IMR-90 (cell line): ENCODE results near the gene EMC9. TPM values are rescaled to one million over a fixed set of nuclear protein-coding genes. Genes with fewer than 3 reads are reported as not detected.

Source experiments
- ATAC-seq: fragments of 200-7000 bp; cut with Tn5 transposase; 2 replicates; pipeline ENCODE4 v1.9.1; 2020; ENCODE audit warnings: low read depth, mild to moderate bottlenecking, moderate library complexity
- BruUV-seq: library from RNA; stranded (reverse); fragments of 400-500 nt; replicated peaks from 2 replicates; lab custom pipeline; 2021; lab: Mats Ljungman, UMichigan
- CTCF ChIA-PET: fragments of 300-600 bp; formaldehyde crosslinking; extraction: SDS; loops from one replicate; lab custom pipeline; 2021; ENCODE audit warnings: antibody characterized with exemption; lab: Yijun Ruan, JAX
- POLR2A ChIA-PET: fragments of 300-600 bp; sonication (Branson Sonifier 250); formaldehyde crosslinking; loops from one replicate; lab custom pipeline; 2022; ENCODE audit warnings: antibody characterized with exemption; ENCODE audit not compliant: unreplicated experiment; lab: Charles Lee
- DNase-seq: peaks from one replicate; pipeline ENCODE4 v3.0.0; 2013
- H2AFZ ChIP-seq: replicated peaks from 2 replicates; pipeline ENCODE3; 2013; ENCODE audit warnings: low read length, mild to moderate bottlenecking; ENCODE audit not compliant: poor library complexity
- H2AK5ac ChIP-seq: 2 replicates; pipeline ENCODE4 v1.6.1; 2013; ENCODE audit warnings: low read depth, low read length, inconsistent platforms
- H2AK9ac ChIP-seq: replicated peaks from 2 replicates; pipeline ENCODE3; 2013; ENCODE audit warnings: mild to moderate bottlenecking, low read depth, low read length, moderate library complexity; ENCODE audit not compliant: poor library complexity
- H2BK120ac ChIP-seq: 2 replicates; pipeline ENCODE4 v1.6.1; 2013; ENCODE audit warnings: low read depth, low read length, inconsistent platforms
- H2BK15ac ChIP-seq: 3 replicates; pipeline ENCODE4 v1.6.1; 2013; ENCODE audit warnings: low read depth, low read length, inconsistent platforms
- H2BK20ac ChIP-seq: 2 replicates; pipeline ENCODE4 v1.6.1; 2013; ENCODE audit warnings: low read depth, mild to moderate bottlenecking, inconsistent platforms, low read length, moderate library complexity
- H2BK5ac ChIP-seq: 2 replicates; pipeline ENCODE4 v1.6.1; 2013; ENCODE audit warnings: mild to moderate bottlenecking, low read depth, low read length, inconsistent platforms; ENCODE audit not compliant: poor library complexity, severe bottlenecking
- H3K14ac ChIP-seq: replicated peaks from 2 replicates; pipeline ENCODE4 v1.6.1; 2013; ENCODE audit warnings: low read depth, low read length, inconsistent platforms
- H3K18ac ChIP-seq: 2 replicates; pipeline ENCODE4 v1.6.1; 2013; ENCODE audit warnings: low read depth, low read length, control low read depth
- H3K23ac ChIP-seq: 2 replicates; pipeline ENCODE4 v1.6.1; 2013; ENCODE audit warnings: low read depth, low read length, inconsistent platforms
- H3K27ac ChIP-seq: 2 replicates; pipeline ENCODE4 v1.5.1; 2013; ENCODE audit warnings: mild to moderate bottlenecking, control low read depth, low read length; ENCODE audit not compliant: insufficient read depth
- H3K27me3 ChIP-seq: 2 replicates; pipeline ENCODE4 v1.6.1; 2013; ENCODE audit warnings: low read length; ENCODE audit not compliant: control insufficient read depth, insufficient read depth
- H3K36me3 ChIP-seq: 2 replicates; pipeline ENCODE4 v1.6.1; 2013; ENCODE audit warnings: low read length, mixed read lengths; ENCODE audit not compliant: control insufficient read depth, insufficient read depth
- H3K4ac ChIP-seq: 2 replicates; pipeline ENCODE4 v1.6.1; 2013; ENCODE audit warnings: low read depth, low read length, inconsistent platforms
- H3K4me1 ChIP-seq: 2 replicates; pipeline ENCODE4 v1.6.1; 2013; ENCODE audit warnings: low read length, mixed read lengths; ENCODE audit not compliant: control insufficient read depth, insufficient read depth
- H3K4me2 ChIP-seq: 2 replicates; pipeline ENCODE4 v1.6.1; 2013; ENCODE audit warnings: low read depth, mild to moderate bottlenecking, control low read depth, low read length, moderate library complexity
- H3K4me3 ChIP-seq: 2 replicates; pipeline ENCODE4 v1.5.1; 2013; ENCODE audit warnings: low read depth, mild to moderate bottlenecking, control low read depth, low read length, moderate library complexity; ENCODE audit not compliant: insufficient read depth
- H3K56ac ChIP-seq: 2 replicates; pipeline ENCODE4 v1.6.1; 2013; ENCODE audit warnings: low read length, inconsistent platforms; ENCODE audit not compliant: insufficient read depth; ENCODE audit errors: extremely low read depth
- H3K79me1 ChIP-seq, 2 experiments: 2 replicates each; pipeline ENCODE4 v1.6.1; 2013; ENCODE audit warnings: low read length in 2 of 2, inconsistent platforms in 1 of 2, low read depth in 1 of 2
- H3K9ac ChIP-seq: 2 replicates; pipeline ENCODE4 v1.6.1; 2013; ENCODE audit warnings: low read depth, low read length, control low read depth
- H3K9me1 ChIP-seq: 2 replicates; pipeline ENCODE4 v1.6.1; 2013; ENCODE audit warnings: low read length, inconsistent platforms; ENCODE audit not compliant: insufficient read depth
- H3K9me3 ChIP-seq: 2 replicates; pipeline ENCODE4 v1.6.1; 2013; ENCODE audit warnings: low read length; ENCODE audit not compliant: control insufficient read depth, insufficient read depth
- H4K20me1 ChIP-seq: 2 replicates; pipeline ENCODE4 v1.6.1; 2013; ENCODE audit warnings: low read length, inconsistent platforms; ENCODE audit not compliant: insufficient read depth
- H4K5ac ChIP-seq: 2 replicates; pipeline ENCODE4 v1.6.1; 2013; ENCODE audit warnings: mild to moderate bottlenecking, low read depth, low read length, control low read depth
- H4K8ac ChIP-seq, 2 experiments: 2 replicates each; pipeline ENCODE4 v1.6.1; 2013; ENCODE audit warnings: low read depth in 2 of 2, low read length in 2 of 2, control low read depth in 1 of 2, inconsistent platforms in 1 of 2
- H4K91ac ChIP-seq: 2 replicates; pipeline ENCODE4 v1.6.1; 2013; ENCODE audit warnings: low read depth, low read length, inconsistent platforms; ENCODE audit not compliant: insufficient read depth
- NFE2L2 ChIP-seq: fragments of 150-350 bp; IDR thresholded peaks from 2 replicates; pipeline ENCODE4 v1.6.1; 2016; ENCODE audit warnings: low read depth, mild to moderate bottlenecking, low read length
- POLR2A ChIP-seq: IDR thresholded peaks from 2 replicates; pipeline ENCODE4 v1.6.1; 2012; ENCODE audit warnings: mild to moderate bottlenecking, low read depth, low read length
- RFX5 ChIP-seq: IDR thresholded peaks from 2 replicates; pipeline ENCODE4 v1.8.0; 2012; ENCODE audit warnings: low read depth, mild to moderate bottlenecking, low read length, moderate library complexity
- WGBS, 2 experiments: methylation state at CpG; one replicate each; pipeline versions ENCODE4 v1.1.5 to v1.1.7; 2013; ENCODE audit warnings: missing lambda C conversion rate in 2 of 2; ENCODE audit not compliant: insufficient read length in 1 of 2; ENCODE audit errors: extremely low coverage in 2 of 2; 5-methylcytosine and 5-hydroxymethylcytosine counted together
- dilution Hi-C: fragments of 300-500 bp; cut with HindIII; formaldehyde crosslinking; loops from one replicate; pipeline ENCODE4 v1.14.3; 2018; ENCODE audit warnings: low sequenced_read_pairs; ENCODE audit not compliant: unreplicated experiment
- in situ Hi-C: fragments of 300-500 bp; cut with MboI; formaldehyde crosslinking; loops from 3 replicates; pipeline ENCODE4 v1.14.3; 2019; ENCODE audit warnings: low sequenced_read_pairs, inconsistent platforms, mixed read lengths
- intact Hi-C: fragments of 100-400 bp; cut with micrococcal nuclease; formaldehyde crosslinking; loops from 2 replicates; pipeline ENCODE4 v1.10.0; 2022
- polyA plus RNA-seq, 3 experiments: library from polyadenylated mRNA; depleted of rRNA; stranded (reverse); fragments of >200 nt; gene quantifications; 2 replicates each; pipeline ENCODE4 v1.2.3, GENCODE V29; 2012; ENCODE audit warnings: low replicate concordance in 1 of 3
- total RNA-seq: library from RNA; depleted of rRNA; stranded (reverse); fragments of >200 nt; gene quantifications from 2 replicates; pipeline ENCODE4 v1.2.3, GENCODE V29; 2012
- TF ChIP-seq, protein P1 (sequence below): fragments of 150-350 bp; IDR thresholded peaks from 2 replicates; pipeline ENCODE4 v1.6.1; 2017; ENCODE audit warnings: mild to moderate bottlenecking, antibody characterized with exemption, low read length, low read depth

EMC9 gene
- total and polyA plus RNA-seq, 2 of the 4 experiments (the other 2 are of a cell fraction) = 15.1 to 19.2 TPM

DNA sequence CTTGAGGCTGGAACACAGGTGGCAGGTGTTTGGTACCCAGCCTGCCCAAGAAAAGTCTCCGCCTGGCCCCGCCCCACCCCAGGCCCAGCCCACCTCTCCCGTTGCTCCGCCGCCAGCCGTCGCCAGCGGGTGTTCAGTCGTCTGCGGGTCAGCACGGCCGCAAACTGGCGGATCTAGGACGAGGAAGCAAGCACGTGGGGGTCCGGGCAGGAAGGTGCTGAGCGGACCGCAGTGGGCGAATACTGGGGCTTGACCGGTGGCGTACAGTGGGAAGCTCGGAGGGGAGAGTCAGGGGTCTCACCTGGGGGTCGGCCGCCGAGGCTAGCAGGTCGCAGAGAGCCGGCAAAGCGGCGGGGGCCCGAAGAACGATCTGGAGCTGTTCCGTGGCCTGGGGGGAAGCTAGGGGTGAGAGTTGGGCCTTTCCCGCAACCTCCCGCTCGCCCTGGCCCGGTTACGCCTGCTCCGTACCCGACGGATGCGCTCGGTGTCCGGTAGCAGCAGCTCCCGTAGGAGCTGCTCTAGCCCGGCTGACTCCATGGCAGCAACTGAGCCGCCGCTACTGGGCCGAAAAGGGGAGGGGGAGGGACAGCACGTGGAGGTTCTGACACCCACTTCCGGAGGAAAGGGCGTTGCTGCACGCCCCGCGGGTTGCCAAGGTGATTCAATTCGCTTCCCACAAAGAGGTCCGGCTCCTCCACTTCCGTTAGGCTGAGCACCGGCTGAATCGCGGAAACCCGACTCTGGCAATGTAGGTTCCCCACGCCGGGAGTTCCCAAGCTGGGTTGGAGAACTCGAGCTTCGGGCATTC, 47.1 kb upstream of the EMC9 start, which contains the start of gene IPO4 (continued):
- 0 out of 2 replicates have a peak, but pooled peaks have one; percentile 23 for TF ChIP-seq NFE2L2
- TF ChIP-seq RFX5 = no peak

DNA sequence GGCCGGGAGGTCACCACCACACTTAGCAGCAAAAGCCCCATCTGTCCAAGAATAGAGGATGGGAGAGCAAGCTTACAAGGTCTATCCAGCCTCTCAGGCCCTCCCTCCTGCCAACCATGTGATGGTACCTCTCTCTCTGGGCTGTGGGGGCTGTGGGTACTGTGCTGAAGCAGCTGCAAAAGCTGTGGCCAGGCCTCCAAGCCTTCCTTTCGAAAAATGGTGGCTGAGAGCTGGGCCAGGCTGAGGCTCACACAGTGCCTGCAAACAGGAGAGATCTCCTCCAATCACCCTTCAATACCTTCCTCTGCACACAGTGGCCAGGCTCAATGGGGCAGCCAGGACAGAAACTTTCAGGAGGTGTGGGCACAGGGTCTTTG, 46.1 kb upstream of the EMC9 start:
- DNase-seq (no peak), ATAC-seq (no peak)
- no peak for TF ChIP-seq POLR2A
- TF ChIP-seq, protein P1, sequence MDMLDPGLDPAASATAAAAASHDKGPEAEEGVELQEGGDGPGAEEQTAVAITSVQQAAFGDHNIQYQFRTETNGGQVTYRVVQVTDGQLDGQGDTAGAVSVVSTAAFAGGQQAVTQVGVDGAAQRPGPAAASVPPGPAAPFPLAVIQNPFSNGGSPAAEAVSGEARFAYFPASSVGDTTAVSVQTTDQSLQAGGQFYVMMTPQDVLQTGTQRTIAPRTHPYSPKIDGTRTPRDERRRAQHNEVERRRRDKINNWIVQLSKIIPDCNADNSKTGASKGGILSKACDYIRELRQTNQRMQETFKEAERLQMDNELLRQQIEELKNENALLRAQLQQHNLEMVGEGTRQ = no peak
- H2AFZ ChIP-seq = no peak overlapping the region
- no peak overlapping the region for H3K18ac ChIP-seq
- H3K4me3 ChIP-seq = no peak overlapping the region
- no peaks in the 10 kb centered on the region for H3K27me3 ChIP-seq
- dilution Hi-C loops (no loop called here), in situ Hi-C loops (no loop called here), intact Hi-C loops (no loop called here)
- H4K91ac ChIP-seq = no peak overlapping the region
- H3K4ac ChIP-seq = no peak overlapping the region
- 0 out of 2 replicates have a peak overlapping the region, but pooled peaks have one; percentile 15 for H2AK5ac ChIP-seq
- no peak overlapping the region for H4K8ac ChIP-seq
- peak overlapping the region; percentile 99 for H2AK9ac ChIP-seq
- ChIA-PET CTCF (no interaction called here), POLR2A (no interaction called here)
- BruUV-seq = no TSS peak
- H3K4me2 ChIP-seq = peak overlapping the region; percentile 78
- H3K27ac ChIP-seq = no peak overlapping the region
- no peak overlapping the region for H3K14ac ChIP-seq
- H2BK15ac ChIP-seq = no peak overlapping the region
- peaks cover 4% of the 10 kb centered on the region for H3K4me1 ChIP-seq
- no CpG with 5 or more reads among the region's 2 CpGs for WGBS, 2 experiments
- no peak overlapping the region for H2BK5ac ChIP-seq
- H3K56ac ChIP-seq = no peak overlapping the region
- peaks cover 17 to 64% of the 10 kb centered on the region in 2 experiments for H3K79me1 ChIP-seq
- no peak overlapping the region for H2BK20ac ChIP-seq
- peaks cover 53% of the 10 kb centered on the region for H3K36me3 ChIP-seq
- 0 out of 2 replicates have a peak overlapping the region, but pooled peaks have one; percentile 61 for H3K9ac ChIP-seq
- 0 out of 2 replicates have a peak overlapping the region, but pooled peaks have one; percentile 2 for H3K23ac ChIP-seq
- H3K9me3 ChIP-seq = no peaks in the 10 kb centered on the region
- H4K20me1 ChIP-seq = no peaks in the 10 kb centered on the region
- H2BK120ac ChIP-seq = no peak overlapping the region
- H4K5ac ChIP-seq = no peak overlapping the region
- H3K9me1 ChIP-seq = peaks cover 18% of the 10 kb centered on the region
